ENCODE data around the gene PER1. TPM values are rescaled to one million over a fixed set of nuclear protein-coding genes. Genes with fewer than 3 reads are reported as not detected.

Gene PER1
- total RNA-seq, 4 donors from 2014 or later, result 197 to 545 (median 266) TPM

GRCh38 chr17:8120520-8121406, 31.4 kb downstream of the PER1 start:
- intact Hi-C loops (cut with DNase I; ENCODE audit: low total_unique reads), result no loop called here
- DNase-seq (ENCODE audit: low spot score in 2 of 2), result peak; percentile 55 to 93

GRCh38 chr17:8119581-8120519, 32.4 kb downstream of the PER1 start:
- peak in 1 of 3 donors; percentile 21 for TF ChIP-seq CTCF (IDR thresholded peaks at IDR 0.05)
- TF ChIP-seq POLR2A (IDR thresholded peaks at IDR 0.05), result no peak
- WGBS, 2 donors, result 1% methylated on average over 28 of the region's 28 CpGs
- DNase-seq (ENCODE audit: low spot score in 2 of 2), result peak; percentile 84 to 95
- intact Hi-C loops (cut with DNase I; ENCODE audit: low total_unique reads), result no loop called here
- H3K4me3 ChIP-seq (ENCODE audit: low read depth, poor library complexity, severe bottlenecking), result no peak overlapping the region

More at GRCh38 chr17:8120520-8121406, 31.4 kb downstream of the PER1 start:
- TF ChIP-seq POLR2A (IDR thresholded peaks at IDR 0.05), result no peak
- TF ChIP-seq CTCF (IDR thresholded peaks at IDR 0.05), result no peak
- 1% methylated on average over 40 of the region's 40 CpGs for WGBS, 2 donors
- H3K4me3 ChIP-seq (ENCODE audit: low read depth, poor library complexity, severe bottlenecking), result no peak overlapping the region

GRCh38 chr17:8118769-8119580, 33.2 kb downstream of the PER1 start:
- TF ChIP-seq CTCF (IDR thresholded peaks at IDR 0.05), result peak in 1 of 3 donors; percentile 68
- no peak for TF ChIP-seq POLR2A (IDR thresholded peaks at IDR 0.05)
- intact Hi-C loops (cut with DNase I; ENCODE audit: low total_unique reads), result no loop called here
- H3K4me3 ChIP-seq (ENCODE audit: low read depth, poor library complexity, severe bottlenecking), result peak overlapping the region; percentile 40
- WGBS, 2 donors, result 0 to 2% methylated on average over 38 of the region's 38 CpGs
- DNase-seq (ENCODE audit: low spot score in 2 of 2), result peak; percentile 88 to 98

GRCh38 chr17:8117980-8118768, 34.0 kb downstream of the PER1 start, which contains the start of gene ALOXE3:
TSS of gene ALOXE3 (minus strand) at chr17:8118514. CDS start at chr17:8117990, 524 bp downstream.
- intact Hi-C loops (cut with DNase I; ENCODE audit: low total_unique reads), result no loop called here
- H3K4me3 ChIP-seq (ENCODE audit: low read depth, poor library complexity, severe bottlenecking), result peak within 1 kb of the TSS; percentile 40
- DNase-seq (ENCODE audit: low spot score in 2 of 2), result peak; percentile 71 to 93
- WGBS, 2 donors, result 0 to 1% methylated on average over 28 to 33 of the region's 33 CpGs
- no peak for TF ChIP-seq CTCF (IDR thresholded peaks at IDR 0.05)
- TF ChIP-seq POLR2A (IDR thresholded peaks at IDR 0.05), result no peak

Measured in lower leg skin (tissue), 4 donors.